ENCODE measurements around the gene INSC.

Gene INSC

DNA sequence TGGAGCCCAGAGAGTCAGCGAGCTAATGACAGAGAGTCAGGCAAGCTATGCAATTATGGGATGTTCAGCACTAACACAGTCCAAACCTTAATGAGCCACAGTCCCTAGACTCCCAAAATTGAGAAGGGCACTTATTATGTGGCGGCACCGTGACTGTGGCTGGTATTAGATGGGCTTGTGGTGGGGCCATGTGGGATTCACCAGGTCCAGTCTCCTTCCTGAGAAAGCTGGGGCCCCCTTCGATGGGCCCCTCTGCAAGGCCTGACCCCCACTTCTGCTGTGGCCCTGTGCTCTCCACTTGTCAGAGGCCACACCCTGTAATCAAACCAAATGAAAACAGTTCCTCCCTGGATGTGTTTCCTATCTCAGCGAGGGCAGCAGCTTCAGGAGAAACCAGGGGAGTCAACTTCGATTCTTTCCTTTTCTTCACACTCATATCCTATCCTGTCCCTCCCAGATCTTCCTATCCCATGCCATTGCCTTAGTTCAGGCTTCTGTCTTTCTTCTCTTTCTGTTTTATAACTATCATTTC is 42.9 kb downstream of the INSC start:
- no peak overlapping the region for H3K4me3 ChIP-seq (ENCODE audit: control insufficient read depth, low read depth, low read length)
- peak; percentile 21 for DNase-seq (ENCODE audit: low read depth)
- TF ChIP-seq, protein P1, sequence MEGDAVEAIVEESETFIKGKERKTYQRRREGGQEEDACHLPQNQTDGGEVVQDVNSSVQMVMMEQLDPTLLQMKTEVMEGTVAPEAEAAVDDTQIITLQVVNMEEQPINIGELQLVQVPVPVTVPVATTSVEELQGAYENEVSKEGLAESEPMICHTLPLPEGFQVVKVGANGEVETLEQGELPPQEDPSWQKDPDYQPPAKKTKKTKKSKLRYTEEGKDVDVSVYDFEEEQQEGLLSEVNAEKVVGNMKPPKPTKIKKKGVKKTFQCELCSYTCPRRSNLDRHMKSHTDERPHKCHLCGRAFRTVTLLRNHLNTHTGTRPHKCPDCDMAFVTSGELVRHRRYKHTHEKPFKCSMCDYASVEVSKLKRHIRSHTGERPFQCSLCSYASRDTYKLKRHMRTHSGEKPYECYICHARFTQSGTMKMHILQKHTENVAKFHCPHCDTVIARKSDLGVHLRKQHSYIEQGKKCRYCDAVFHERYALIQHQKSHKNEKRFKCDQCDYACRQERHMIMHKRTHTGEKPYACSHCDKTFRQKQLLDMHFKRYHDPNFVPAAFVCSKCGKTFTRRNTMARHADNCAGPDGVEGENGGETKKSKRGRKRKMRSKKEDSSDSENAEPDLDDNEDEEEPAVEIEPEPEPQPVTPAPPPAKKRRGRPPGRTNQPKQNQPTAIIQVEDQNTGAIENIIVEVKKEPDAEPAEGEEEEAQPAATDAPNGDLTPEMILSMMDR (conservative IDR thresholded peaks at IDR 0.05; ENCODE audit: control insufficient read depth, insufficient read depth, low read depth, low read length): no peak

DNA sequence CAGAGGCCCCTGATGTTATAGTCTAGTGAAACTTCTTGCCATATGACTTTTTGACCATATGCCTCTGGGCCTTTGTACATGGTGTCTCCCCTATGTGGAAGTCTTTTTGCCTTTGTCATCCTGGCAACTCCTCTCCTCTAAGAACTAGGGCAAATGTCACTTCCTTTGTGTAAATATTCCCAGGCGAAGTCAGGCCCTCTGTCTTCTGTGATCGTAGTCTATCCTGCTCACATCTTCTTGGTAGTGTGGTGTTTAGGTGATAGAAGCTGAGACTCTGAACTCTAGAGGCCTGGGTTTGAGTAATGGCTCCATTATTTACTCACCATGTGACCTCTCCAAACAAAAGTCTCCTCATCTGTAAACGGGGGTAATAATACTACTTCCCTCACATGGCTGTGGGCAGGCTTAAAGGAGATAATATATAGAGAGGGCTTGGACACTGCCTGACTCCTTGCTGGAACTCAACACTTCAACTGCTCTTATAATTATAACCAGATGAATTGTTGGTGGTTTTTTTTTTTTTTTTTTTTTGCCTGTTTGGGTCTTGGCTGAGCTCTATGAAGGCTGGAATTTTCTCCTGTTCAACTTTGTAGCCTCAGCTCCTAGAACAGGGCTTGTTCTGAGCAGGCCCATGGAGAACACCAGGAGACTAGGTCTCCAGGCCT is 43.8 kb downstream of the INSC start:
- TF ChIP-seq, protein P1 (conservative IDR thresholded peaks at IDR 0.05; ENCODE audit: control insufficient read depth, insufficient read depth, low read depth, low read length): no peak
- no peak overlapping the region for H3K4me3 ChIP-seq (ENCODE audit: control insufficient read depth, low read depth, low read length)
- DNase-seq (ENCODE audit: low read depth): peak; percentile 97

DNA sequence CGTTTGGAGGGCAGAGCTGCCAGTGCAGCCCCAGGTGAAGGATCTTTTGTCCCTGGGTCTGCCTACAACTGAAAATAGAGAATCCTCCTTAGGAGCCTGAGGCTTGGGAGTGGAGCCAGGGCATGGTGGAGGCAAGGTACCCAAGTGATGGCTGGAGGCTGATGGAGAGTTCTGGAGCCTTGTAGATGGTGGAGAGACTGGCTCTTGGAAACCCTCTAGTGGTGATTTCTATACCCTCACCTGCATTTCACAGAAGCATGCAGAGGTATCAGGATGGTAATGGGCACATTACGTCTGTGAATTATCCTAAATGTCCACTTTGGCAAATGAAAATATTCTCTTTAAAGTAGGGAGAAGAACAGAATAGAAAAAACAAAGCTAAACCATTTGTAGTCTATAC is 44.4 kb downstream of the INSC start:
- peak; percentile 77 for DNase-seq (ENCODE audit: low read depth)
- no peak overlapping the region for H3K4me3 ChIP-seq (ENCODE audit: control insufficient read depth, low read depth, low read length)
- TF ChIP-seq, protein P1 (conservative IDR thresholded peaks at IDR 0.05; ENCODE audit: control insufficient read depth, insufficient read depth, low read depth, low read length): peak; percentile 87

DNA sequence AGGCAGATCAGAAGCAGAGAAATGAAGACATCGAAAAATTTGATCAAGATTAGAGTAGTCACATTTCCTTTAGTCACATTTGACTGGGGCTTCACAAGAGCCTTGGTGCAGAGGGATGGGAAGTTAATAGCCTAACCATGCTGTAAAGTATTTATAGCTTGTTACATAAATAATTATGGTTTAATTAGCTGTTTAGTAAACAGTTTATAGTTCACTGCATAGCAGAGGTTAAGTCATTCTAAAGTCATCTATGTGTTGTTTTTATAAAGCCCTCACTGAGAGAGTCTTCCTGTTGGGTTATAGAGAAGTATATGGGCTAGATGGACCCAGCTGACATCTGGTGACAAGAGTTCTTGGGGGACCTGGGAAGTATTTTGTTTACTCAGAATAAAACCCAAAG is 47.1 kb downstream of the INSC start:
- H3K4me3 ChIP-seq (ENCODE audit: control insufficient read depth, low read depth, low read length): no peak overlapping the region
- DNase-seq (ENCODE audit: low read depth): no peak
- TF ChIP-seq, protein P1 (conservative IDR thresholded peaks at IDR 0.05; ENCODE audit: control insufficient read depth, insufficient read depth, low read depth, low read length): no peak

DNA sequence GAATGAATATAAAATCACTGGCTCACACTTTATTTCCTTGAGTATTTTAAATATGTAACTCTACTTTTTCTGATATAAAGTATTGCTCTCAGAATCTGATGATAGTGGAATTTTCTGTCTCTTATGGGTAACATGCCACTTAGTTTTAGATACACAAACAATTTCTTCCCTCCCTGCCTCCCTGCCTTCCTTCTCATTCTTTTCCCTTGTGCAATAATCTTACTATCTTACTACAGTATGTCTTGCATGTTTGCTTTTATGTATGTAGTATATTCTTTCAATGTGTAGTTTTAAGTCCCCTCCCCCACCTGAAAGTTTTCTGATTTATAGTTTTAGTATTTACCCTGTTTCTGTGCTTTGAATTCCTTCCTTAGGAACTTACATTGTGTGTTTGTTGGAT is 48.4 kb downstream of the INSC start:
- H3K4me3 ChIP-seq (ENCODE audit: control insufficient read depth, low read depth, low read length): no peak overlapping the region
- TF ChIP-seq, protein P1 (conservative IDR thresholded peaks at IDR 0.05; ENCODE audit: control insufficient read depth, insufficient read depth, low read depth, low read length): no peak
- no peak for DNase-seq (ENCODE audit: low read depth)

DNA sequence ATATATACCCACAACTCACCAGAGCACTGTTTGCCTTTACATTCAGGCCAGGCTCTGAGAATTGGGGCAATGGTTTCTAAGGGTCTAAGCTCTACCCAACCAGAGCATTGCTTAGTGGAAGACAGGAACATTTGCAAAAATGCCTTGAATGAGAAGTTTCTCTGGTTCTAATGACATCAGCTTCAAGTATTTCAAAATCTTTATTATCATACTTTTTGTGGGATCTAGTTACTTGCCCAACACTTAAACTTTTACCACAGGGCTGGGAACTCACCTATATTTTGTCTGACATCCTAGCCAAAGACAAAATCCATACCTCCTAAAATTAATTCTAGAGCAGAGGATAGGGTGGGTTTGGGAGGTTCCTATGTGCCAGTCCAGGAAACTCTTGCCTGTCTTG is 51.5 kb downstream of the INSC start:
- DNase-seq (ENCODE audit: low read depth): peak; percentile 29
- TF ChIP-seq, protein P1 (conservative IDR thresholded peaks at IDR 0.05; ENCODE audit: control insufficient read depth, insufficient read depth, low read depth, low read length): no peak

More for the DNA sequence above, 51.5 kb downstream of the INSC start:
- H3K4me3 ChIP-seq (ENCODE audit: control insufficient read depth, low read depth, low read length): no peak overlapping the region

Measured in fibroblast of mammary gland (primary cell).